ENCODE results near the gene TNPO1.

- TF ChIP-seq ARNT (IDR thresholded peaks at IDR 0.05), result no peak
- no peak for TF ChIP-seq RBM39 (optimal IDR thresholded peaks at IDR 0.05; ENCODE audit: low read depth, low read length)
- TF ChIP-seq ATF4 (CRISPR knock-in tag; IDR thresholded peaks at IDR 0.05), result no peak
- TF ChIP-seq GATAD2B (IDR thresholded peaks at IDR 0.05; ENCODE audit: borderline replicate concordance), result no peak
- TF ChIP-seq FOXO4 (CRISPR knock-in tag; IDR thresholded peaks at IDR 0.05), result no peak
- TF ChIP-seq ZNF395 (CRISPR knock-in tag; IDR thresholded peaks at IDR 0.05), result no peak
- TF ChIP-seq, protein P1, sequence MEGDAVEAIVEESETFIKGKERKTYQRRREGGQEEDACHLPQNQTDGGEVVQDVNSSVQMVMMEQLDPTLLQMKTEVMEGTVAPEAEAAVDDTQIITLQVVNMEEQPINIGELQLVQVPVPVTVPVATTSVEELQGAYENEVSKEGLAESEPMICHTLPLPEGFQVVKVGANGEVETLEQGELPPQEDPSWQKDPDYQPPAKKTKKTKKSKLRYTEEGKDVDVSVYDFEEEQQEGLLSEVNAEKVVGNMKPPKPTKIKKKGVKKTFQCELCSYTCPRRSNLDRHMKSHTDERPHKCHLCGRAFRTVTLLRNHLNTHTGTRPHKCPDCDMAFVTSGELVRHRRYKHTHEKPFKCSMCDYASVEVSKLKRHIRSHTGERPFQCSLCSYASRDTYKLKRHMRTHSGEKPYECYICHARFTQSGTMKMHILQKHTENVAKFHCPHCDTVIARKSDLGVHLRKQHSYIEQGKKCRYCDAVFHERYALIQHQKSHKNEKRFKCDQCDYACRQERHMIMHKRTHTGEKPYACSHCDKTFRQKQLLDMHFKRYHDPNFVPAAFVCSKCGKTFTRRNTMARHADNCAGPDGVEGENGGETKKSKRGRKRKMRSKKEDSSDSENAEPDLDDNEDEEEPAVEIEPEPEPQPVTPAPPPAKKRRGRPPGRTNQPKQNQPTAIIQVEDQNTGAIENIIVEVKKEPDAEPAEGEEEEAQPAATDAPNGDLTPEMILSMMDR (IDR thresholded peaks at IDR 0.05 in 2 of 3, conservative IDR thresholded peaks at IDR 0.05 in 1 of 3; ENCODE audit: insufficient read depth in 2 of 3, low read depth in 1 of 3, low read length in 3 of 3), result no peak
- no peak for TF ChIP-seq SAP30 (IDR thresholded peaks at IDR 0.05; ENCODE audit: borderline replicate concordance, insufficient read depth, low read depth, low read length, poor library complexity, severe bottlenecking)
- TF ChIP-seq, protein P2, sequence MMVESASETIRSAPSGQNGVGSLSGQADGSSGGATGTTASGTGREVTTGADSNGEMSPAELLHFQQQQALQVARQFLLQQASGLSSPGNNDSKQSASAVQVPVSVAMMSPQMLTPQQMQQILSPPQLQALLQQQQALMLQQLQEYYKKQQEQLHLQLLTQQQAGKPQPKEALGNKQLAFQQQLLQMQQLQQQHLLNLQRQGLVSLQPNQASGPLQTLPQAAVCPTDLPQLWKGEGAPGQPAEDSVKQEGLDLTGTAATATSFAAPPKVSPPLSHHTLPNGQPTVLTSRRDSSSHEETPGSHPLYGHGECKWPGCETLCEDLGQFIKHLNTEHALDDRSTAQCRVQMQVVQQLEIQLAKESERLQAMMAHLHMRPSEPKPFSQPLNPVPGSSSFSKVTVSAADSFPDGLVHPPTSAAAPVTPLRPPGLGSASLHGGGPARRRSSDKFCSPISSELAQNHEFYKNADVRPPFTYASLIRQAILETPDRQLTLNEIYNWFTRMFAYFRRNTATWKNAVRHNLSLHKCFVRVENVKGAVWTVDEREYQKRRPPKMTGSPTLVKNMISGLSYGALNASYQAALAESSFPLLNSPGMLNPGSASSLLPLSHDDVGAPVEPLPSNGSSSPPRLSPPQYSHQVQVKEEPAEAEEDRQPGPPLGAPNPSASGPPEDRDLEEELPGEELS (CRISPR knock-in tag; IDR thresholded peaks at IDR 0.05; ENCODE audit: borderline replicate concordance), result no peak
- no peak for TF ChIP-seq BHLHE40 (IDR thresholded peaks at IDR 0.05; ENCODE audit: low read length)
- TF ChIP-seq DIDO1 (tag; IDR thresholded peaks at IDR 0.05; ENCODE audit: low read depth), result no peak
- TF ChIP-seq POLR2AphosphoS2 (IDR thresholded peaks at IDR 0.05; ENCODE audit: low read length), result no peak
Measured at GRCh38 chr5:72860499-72860898, 44.0 kb downstream of the TNPO1 start.
